Body of pancreas (tissue), 4 donors: ENCODE measurements around the gene TSPYL4. TPM values are rescaled to one million over a fixed set of nuclear protein-coding genes. Genes with fewer than 3 reads are reported as not detected.
A peak's percentile ranks its signal among the peaks of the same experiment; 100 is the strongest.

ENCODE experiments used
- ATAC-seq: fragments of 150-250 bp; one replicate; pipeline ENCODE4 v1.9.1; 2016
- DNase-seq, 4 donors: peaks; one replicate each; pipeline ENCODE4 v3.0.0-alpha.2; 2019
- H3K27ac ChIP-seq, 4 donors: fragments of 200-600 bp; sonication (generic); 1 replicate in 3 of 4; 2 replicates in 1 of 4; pipeline versions ENCODE4 v1.5.1 to v1.6.1; 2016 to 2019; ENCODE audit warnings: mild to moderate bottlenecking in 1 of 4, mixed read lengths in 1 of 4, moderate library complexity in 1 of 4
- H3K27me3 ChIP-seq, 2 donors: fragments of 200-600 bp; sonication (generic); one replicate each; pipeline ENCODE4 v1.6.0; 2016; ENCODE audit warnings: mild to moderate bottlenecking in 1 of 2
- H3K36me3 ChIP-seq, 2 donors: fragments of 200-600 bp; sonication (generic); replicated peaks in 1 of 2; 2 replicates each; pipeline ENCODE4 v1.5.1; 2016; ENCODE audit warnings: low read depth in 2 of 2; ENCODE audit not compliant: insufficient read depth in 1 of 2
- H3K4me1 ChIP-seq: fragments of 200-600 bp; sonication (generic); one replicate; pipeline ENCODE4 v1.6.0; 2016
- H3K4me3 ChIP-seq, 2 donors: fragments of 200-600 bp; sonication (generic); 1 replicate in 1 of 2; 2 replicates in 1 of 2; pipeline ENCODE4 v1.5.1; 2016 to 2019
- H3K9me3 ChIP-seq, 3 donors: fragments of 200-600 bp; sonication (generic); 1 replicate in 2 of 3; 2 replicates in 1 of 3; pipeline ENCODE4 v1.5.1; 2016
- CTCF ChIP-seq, 7 experiments: fragments of 450-650 bp in 4 of 7; fragments of 200-600 bp in 3 of 7; sonication (generic) in 3 of 7; IDR thresholded peaks; one replicate each; pipeline ENCODE4 v1.5.1; 2016 to 2019; ENCODE audit warnings: antibody characterized with exemption in 7 of 7
- POLR2A ChIP-seq, 3 donors: fragments of 450-650 bp; IDR thresholded peaks; one replicate each; pipeline ENCODE4 v1.6.1; 2016; ENCODE audit warnings: antibody characterized with exemption in 3 of 3, mild to moderate bottlenecking in 2 of 3
- WGBS, 2 donors: methylation state at CpG; one replicate each; pipeline ENCODE4 v1.1.5; 2017; 5-methylcytosine and 5-hydroxymethylcytosine counted together
- intact Hi-C: fragments of 100-400 bp; cut with DNase I; formaldehyde crosslinking; loops from one replicate; pipeline ENCODE4 v1.15.1; 2023
- total RNA-seq, 2 donors: library from RNA; depleted of rRNA; stranded (reverse); fragments of >200 nt; gene quantifications; one replicate each; pipeline ENCODE4 v1.1.0, GENCODE V29; 2016

The TSPYL4 gene
- total RNA-seq, 2 donors from 2014 or later, result 8.6 to 12.7 TPM

- Histone ChIP-seq H3K27ac (peak overlapping the region; percentile 95 to 99 (median 98)), H3K9me3 (no peaks in the 10 kb centered on the region), H3K36me3 (peaks cover 0 to under 1% of the 10 kb centered on the region in 2 donors), H3K27me3 (no peaks in the 10 kb centered on the region), H3K4me3 (peak overlapping the region; percentile 79 to 89), H3K4me1 (peaks cover 48% of the 10 kb centered on the region)
- 33 to 40% methylated on average over 9 to 11 of the region's 11 CpGs for WGBS, 2 donors
- intact Hi-C loops, result no loop called here
- DNase-seq, result no peak
- TF ChIP-seq POLR2A (IDR thresholded peaks at IDR 0.05) (no peak), CTCF (IDR thresholded peaks at IDR 0.05) (no peak)
- ATAC-seq, result no peak
Measured at GRCh38 chr6:116278481-116278829, 24.6 kb upstream of the TSPYL4 start.

GRCh38 chr6:116277124-116277523, 23.2 kb upstream of the TSPYL4 start:
- no peaks in the 10 kb centered on the region for H3K9me3 ChIP-seq
- no peak overlapping the region for H3K27ac ChIP-seq
- ATAC-seq (no peak), DNase-seq (no peak)
- H3K4me1 ChIP-seq, result peaks cover 48% of the 10 kb centered on the region
- no peak for TF ChIP-seq CTCF (IDR thresholded peaks at IDR 0.05)
- no peak for TF ChIP-seq POLR2A (IDR thresholded peaks at IDR 0.05)
- peaks cover 0 to 2% of the 10 kb centered on the region in 2 donors for H3K36me3 ChIP-seq
- H3K4me3 ChIP-seq, result peak overlapping the region in 1 of 2 donors; percentile 89
- intact Hi-C loops, result no loop called here
- no peaks in the 10 kb centered on the region for H3K27me3 ChIP-seq
- 8 to 14% methylated on average over 3 of the region's 3 CpGs for WGBS, 2 donors

- DNase-seq (no peak), ATAC-seq (no peak)
- 67 to 88% methylated on average over 2 of the region's 2 CpGs for WGBS, 2 donors
- intact Hi-C loops, result loop anchor here (5.0 kb wide), 1 partner anchor 296 kb away; no protein-coding TSS in a partner anchor
- H3K27me3 ChIP-seq, result no peaks in the 10 kb centered on the region
- no peak overlapping the region for H3K27ac ChIP-seq
- H3K9me3 ChIP-seq, result no peaks in the 10 kb centered on the region
- peaks cover 18% of the 10 kb centered on the region for H3K4me1 ChIP-seq
- H3K36me3 ChIP-seq, result peaks cover 0 to 2% of the 10 kb centered on the region in 2 donors
- no peak overlapping the region for H3K4me3 ChIP-seq
- no peak for TF ChIP-seq POLR2A (IDR thresholded peaks at IDR 0.05)
- no peak for TF ChIP-seq CTCF (IDR thresholded peaks at IDR 0.05)
Measured at GRCh38 chr6:116271149-116271708, 17.4 kb upstream of the TSPYL4 start.

- Histone ChIP-seq H3K27me3 (no peaks in the 10 kb centered on the region), H3K4me3 (no peak overlapping the region), H3K36me3 (peaks cover 0 to 4% of the 10 kb centered on the region in 2 donors), H3K9me3 (no peaks in the 10 kb centered on the region), H3K27ac (no peak overlapping the region), H3K4me1 (no peaks in the 10 kb centered on the region)
- TF ChIP-seq CTCF (IDR thresholded peaks at IDR 0.05) (peak; percentile 42 to 79 (median 67)), POLR2A (IDR thresholded peaks at IDR 0.05) (no peak)
- DNase-seq, result no peak
- intact Hi-C loops, result no loop called here
- WGBS, 2 donors, result 29 to 33% methylated on average over 3 of the region's 3 CpGs
- peak; percentile 81 for ATAC-seq
Measured at GRCh38 chr6:116268589-116269293, 14.9 kb upstream of the TSPYL4 start.
